Measurements from ENCODE around the gene CISH.

Gene CISH

DNA sequence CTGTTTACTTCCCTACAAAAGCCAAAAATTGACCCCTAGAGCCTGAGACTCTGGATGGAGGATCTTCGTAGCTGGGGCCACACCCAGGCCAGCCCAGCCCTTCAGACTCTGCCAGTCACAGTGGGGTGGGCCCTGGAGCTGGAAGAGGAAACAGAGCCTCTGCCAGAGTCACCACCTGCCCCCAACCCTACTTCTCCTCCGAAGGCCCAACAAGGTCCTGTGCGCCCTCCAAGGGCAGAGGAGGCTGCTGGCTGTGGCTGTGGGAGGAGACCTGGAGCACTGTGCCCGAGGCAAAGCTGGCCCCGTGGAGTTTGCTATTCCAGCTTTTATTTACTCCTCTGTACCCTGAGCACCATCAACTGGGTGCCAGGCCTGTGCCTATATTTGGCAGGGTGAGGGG lies 19.0 kb downstream of the CISH start:
- DNase-seq, result no peak

DNA sequence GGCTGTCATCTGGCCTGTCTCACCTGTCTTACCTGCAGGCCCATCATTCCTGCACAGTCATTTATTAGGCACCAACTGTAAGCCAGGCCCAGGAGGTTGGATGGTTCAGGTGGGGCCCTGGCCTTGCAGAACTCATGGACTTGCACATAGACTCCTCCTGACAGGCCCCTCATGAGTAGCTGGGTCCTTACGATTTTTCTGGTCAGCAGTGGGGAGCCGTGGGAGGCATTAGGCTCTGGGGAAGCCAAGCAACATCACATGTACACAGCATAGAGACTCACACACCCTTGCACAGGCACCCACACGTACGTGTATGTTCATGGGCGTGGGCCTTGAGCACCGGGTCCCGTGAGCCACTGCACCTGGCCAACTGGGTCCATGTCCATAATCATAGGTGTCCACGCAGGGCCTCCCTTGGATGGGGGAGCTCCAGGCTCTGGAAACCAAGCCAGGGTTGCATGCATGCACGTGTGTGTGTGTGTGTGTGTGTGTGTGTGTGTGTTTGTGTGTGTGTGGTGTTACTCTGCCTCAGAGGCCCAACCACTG lies 20.3 kb downstream of the CISH start:
- no peak for DNase-seq

DNA sequence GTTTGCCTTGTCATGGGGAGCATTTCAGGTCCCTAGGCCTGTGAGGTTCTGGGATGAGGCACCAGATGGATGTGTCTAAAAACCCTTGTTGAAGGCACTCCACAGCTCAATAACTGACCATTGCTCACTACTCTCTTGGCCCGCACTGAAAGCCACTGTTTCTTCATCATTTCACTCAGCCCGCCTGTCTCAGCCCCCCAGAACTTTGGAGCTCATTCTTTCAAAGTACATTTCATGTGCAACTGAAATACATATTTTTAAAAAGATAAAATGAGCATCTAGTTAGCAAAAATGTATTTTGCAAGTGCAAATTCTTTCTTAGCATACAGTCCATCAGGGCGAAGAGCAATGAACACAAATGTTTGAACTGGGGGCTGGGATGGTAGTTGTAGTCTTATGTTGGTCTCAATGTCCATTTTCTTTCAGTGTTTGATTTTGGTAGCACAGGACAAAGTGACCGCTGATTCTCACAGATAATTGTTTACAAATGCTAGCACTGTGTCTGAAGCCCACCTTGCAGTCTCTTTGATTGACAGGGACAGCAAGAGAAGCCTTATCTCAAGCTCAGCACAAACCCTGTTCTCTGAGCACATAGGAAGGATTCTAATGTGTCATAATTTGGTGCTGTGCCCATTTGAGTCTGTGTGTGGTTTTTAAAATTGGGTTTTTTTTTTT lies 22.7 kb downstream of the CISH start:
- DNase-seq, result no peak

DNA sequence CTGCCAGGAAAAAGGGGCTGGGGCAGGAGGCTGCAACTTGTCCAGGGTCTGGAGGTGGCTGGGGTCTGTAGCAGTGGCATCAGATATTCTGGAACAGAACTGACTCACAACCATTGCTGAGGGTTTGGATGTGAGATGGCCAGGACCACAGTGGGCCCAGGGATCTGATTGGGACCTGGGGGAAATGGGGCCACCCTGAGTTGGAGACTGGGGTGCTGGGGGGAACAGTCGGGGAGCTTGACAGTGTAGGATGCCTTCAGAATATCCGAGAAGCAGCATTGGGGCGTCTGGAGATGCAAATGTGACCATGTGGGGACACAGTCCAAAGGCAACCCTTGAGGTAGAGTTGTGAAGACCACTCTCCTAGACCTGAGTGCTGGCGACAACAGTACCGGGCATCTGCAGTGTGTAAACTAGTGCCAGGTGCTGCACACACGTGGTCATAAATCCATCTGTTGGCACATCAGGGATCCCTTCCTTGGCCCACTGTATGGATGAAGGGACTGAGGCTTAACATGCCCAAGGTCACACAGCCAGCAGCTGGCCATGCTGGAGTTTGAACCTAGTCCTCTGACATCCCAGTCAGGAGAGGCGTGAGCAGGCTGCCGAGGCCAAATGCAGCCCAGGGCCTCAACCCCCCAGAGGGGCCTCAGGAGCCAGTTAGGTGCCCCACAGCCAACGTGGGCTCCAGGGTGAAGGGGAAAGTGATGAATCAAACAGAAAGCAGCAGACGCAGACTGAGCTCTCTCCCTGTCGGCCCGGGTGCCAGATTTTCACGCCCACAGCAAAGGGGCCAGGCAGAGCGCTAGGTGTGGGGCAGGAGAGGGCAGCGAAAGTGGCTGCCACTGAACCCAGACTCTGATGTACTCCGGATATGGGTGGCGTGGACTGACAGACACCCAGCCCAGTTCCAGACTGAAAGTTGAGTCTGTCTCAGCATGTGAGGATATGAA lies 23.5 kb downstream of the CISH start:
- DNase-seq, result no peak

DNA sequence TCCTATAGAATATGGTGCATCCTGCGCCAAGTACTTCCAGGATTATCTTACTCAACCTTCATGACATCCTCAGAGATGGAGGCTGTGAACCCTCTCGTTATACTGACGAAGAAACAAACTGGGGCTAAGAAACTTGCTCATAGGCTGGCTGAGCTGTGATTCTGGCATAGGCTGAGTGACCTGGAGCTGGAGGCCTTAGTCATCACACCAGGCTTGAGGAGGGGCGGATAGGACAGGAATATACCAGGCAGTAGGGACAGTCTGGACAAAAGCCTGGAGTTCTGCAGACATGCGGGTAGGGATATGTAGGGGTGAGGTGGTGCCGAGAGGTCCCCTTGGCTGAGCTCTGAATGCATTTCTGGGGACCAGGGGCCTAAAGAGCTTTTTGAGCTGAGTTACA lies 24.2 kb downstream of the CISH start:
- DNase-seq, result no peak

DNA sequence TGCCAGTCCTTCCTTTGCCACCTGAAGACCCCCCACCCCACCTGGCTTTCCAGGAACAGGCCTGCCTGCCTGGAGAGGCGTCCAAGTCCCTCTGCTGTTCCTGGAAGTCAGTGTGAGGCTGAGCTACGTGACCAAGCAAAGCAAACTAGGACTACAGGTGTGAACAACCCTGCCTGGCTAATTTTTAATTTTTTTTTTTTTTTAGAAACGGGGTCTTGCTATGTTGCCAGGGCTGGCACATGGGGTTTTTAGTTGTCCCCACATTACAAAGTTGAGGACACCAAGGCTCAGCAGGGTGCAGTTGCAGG lies 24.9 kb downstream of the CISH start:
- DNase-seq, result no peak

DNA sequence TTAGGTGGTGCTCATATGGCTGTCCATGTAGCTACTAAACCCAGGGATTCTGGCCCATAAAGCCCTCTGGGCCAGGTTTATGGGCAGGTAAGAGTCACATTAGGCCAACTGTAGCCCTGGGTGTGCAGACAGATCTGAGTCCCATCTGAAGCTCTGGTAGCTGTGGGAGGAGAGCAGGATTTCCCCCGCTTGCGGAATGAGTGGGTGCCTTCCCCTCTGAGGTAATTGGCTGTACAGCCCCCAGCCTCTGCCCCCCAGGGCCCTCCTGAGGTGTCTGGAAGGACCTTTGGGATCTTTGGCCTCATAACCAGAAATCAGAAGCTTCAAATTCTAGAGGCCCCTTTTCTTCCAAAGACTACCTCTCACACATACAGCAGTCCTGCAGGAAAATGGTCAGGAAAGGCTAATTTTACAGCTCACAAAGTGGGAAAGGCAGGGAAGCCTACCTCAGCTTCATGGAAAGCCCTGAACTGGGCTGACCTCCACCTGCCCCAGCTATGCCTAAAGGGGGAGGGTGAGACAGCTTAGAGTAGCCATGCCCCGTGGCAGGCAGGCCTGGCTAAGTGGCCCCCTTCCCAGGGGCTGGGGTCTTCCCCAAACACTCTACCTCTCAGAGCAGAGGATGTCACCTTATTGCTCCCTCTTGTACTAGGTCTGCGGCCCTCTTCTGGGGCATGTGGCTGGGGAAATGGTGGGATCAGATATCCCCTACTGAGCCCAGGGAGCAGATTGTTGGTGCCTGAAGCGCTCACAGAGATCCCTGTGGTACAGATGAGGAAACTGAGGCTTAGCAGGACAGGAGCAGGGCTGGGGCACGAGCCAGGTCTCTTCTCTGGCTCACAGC lies 25.4 kb downstream of the CISH start:
- no peak for DNase-seq

DNA sequence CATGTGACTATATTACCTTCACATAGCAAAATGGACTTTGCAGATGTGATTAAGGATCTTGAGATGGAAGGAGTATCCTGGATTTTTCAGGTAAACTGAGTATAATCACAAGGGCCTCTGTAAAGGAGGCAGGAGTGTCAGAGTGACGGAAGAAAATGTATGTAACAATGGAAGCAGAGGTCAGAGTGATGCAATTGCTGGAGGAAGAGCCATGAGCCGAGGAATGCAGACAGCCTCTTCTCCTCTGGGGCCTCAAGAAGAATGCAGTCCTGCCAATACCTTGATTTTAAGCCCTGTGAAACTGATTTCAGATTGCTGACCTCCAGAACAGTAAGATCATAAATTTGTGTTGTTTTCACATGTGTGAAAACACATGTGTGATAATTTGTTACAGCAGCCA lies 27.2 kb downstream of the CISH start:
- DNase-seq, result no peak

DNA sequence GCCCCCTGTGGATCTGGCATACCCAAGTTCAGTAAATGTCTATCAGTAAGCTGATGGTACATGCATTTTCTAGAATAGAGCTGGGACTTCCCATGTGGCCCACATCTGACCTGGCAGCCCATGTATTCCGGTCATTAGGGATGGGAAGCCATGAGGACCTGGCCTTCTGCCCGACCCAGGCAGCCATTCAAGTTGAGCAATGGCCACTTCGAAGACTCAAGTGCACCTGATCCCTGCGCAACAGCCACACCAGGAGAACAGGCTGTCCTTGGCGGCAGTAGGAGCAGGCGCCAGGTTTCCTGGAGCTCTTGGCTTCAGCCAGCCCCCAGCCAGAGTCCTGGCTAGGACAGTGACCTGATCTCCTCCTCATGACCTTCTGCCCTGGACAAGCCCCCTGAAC lies 27.7 kb downstream of the CISH start:
- no peak for DNase-seq

DNA sequence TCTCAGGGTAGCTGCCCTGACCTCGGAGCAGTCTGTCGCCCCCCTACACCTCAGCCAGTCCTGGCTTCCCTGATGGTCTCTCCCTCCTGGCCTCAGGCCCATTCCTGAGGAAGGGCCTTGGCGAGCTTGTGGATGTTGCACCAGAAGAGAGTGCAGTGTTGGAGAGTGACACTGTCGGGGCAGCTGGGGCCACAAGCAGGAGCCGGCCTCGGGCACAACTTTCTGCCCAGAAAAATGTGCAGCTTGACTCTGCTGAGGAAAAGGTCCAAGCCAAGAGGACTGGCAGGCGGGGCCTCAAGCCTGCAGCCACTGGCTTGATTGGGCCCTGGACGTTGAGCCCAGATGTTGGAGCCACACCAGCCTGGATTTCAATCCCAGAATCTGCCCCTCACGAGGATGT lies 29.5 kb downstream of the CISH start:
- no peak for DNase-seq

DNA sequence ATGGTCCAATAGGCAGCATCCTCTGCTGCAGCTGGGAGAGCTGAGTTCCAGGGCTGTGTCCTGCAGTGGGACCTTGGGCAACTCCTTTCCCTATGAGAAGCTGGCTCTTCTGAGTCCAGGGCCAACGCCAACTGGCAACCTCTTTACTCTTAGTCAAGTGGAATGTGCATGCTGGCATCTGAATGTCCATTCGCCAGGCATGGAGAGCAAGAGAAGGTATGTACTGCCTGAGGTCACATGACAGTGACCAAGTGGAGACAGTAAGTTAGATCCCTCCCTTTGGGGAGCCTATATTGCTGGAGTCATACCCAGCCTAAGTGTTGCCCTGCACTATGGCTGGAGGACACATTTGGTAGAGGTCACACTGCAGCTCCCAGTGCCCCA lies 30.1 kb downstream of the CISH start:
- no peak for DNase-seq

DNA sequence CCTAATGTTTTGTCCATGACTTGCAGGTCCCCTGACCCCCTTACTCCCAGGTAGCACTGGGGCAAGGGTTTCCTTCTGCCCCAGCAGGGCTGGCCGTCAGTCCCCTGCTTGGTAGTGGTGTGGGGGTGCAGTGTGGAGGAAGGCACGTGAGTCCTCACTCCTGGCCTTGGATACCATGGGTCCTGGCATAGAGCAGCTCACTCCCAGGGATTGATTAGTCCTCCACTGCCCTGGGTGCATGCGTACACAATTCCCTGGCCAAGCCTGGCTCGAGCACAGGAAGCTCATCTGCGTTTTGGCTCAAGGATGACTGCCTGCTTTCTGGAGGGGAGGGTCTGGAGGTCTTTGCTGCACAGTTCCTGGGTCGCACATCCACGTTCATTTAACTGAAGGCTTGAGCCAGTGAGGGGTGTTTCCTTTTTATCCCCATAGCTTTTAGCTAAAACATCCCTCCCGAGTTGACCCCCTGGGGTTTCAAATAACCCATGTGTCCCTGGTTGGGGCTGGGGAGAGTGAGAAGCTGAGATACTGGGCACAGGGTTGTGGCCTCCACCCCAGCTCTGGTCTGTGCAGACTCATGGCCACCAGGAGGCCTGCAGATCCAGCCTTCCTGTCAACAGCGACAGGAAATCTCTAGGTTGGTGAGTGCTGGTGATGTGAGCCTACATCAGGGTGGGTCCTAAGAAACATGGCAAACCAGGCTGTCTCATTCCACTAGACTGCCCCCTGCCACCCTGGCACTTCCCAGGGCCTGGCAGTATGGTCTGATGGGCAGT lies 30.7 kb downstream of the CISH start:
- no peak for DNase-seq

DNA sequence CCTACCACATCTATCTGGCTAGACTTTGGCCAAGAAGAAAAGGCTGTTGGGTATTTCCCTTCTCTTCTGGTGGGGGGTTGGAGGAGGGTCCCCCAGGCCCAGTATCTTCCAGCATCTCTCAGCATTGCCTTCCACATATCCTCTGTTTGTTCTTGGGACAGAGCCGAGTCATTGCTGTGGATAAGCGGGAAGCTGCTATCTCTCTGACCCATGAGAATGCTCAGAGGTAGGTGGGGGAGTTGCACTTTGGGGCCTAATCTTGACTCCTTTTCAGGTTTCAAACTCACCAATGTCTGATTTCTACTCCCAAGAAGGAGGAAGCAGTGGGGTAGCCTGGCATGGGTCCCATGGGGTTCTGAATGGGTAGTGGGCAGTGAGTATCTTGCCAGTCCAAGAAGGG lies 34.2 kb downstream of the CISH start:
- no peak for DNase-seq

DNA sequence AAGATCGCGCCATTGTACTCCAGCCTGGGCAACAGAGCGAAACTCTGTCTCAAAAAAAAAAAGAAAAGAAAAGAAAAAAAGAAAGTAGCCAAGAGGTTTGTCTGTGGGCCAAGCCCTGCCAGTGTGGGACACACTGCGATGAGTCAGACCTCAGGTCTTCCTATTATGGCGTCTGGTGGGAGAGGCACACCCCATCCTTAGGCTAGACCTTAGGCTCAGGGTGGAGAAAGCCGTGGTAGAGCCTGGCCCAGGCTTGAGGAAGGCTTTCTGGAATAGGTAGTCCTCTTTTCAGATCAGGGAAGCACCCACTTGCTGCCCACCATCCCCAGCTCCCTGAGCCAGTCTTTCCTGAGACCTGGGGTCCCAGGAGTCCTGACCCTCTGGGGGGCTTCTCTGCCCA lies 36.2 kb downstream of the CISH start:
- no peak for DNase-seq

DNA sequence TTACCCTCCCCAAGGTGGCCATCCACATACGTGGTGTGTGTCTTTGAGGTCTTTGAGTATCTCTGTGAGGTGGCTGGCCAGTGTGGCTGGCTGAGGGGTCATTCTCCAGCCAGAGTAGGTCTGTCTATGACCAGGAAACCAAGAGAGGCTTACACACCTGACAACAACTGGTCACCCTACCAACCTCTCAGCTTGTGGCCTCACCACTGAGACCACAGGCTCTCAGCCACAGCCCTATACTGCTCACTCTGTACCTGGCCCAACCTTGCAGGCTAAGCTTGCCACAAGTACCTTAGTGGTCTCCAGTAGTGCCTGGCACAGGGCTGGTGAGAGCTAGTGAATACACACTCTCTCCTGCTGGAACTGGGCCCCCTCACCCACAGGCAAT lies 37.1 kb downstream of the CISH start:
- DNase-seq, result no peak

DNA sequence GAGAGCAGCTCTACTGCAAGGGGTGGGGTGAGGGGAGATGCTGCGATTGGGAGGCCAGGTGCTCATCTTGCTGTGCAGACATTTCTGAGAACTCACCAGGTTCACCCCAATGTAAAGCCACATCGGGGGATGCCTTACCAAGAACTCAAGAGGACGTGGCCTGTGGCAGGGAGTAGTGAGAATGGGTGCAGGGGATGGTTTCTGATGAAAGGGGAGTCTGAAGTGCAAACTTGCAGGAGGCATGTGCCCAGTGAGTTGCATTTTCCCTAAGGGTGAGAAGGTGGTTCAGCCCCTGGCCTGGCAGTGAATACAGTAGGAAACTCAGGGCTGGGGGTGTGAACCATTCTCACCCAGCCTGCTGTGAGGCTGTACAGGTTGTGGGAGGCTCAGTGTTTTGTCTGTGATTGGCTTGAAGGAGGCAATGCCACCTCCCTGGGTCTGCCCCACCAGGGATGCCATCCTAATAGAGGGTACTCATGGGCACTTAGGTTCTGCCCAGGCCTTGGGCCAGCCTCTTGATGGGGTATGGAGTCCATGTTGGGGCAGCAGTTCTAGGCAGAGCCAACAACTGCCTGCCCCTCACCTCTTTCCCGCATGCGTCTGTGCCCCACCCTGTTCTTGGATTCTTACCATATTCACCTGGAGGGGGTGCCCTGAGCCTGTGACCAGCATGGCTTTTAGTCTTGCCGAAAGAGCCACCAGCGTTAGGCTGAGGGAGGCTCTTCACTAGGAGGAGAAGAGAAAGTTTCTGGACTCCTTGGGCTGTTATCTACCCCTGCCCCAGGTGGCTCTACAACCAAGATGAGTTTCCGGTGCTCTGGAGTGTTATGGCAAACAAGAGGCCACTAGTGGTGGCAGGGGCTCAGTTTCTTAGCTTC lies 37.8 kb downstream of the CISH start:
- DNase-seq, result no peak

DNA sequence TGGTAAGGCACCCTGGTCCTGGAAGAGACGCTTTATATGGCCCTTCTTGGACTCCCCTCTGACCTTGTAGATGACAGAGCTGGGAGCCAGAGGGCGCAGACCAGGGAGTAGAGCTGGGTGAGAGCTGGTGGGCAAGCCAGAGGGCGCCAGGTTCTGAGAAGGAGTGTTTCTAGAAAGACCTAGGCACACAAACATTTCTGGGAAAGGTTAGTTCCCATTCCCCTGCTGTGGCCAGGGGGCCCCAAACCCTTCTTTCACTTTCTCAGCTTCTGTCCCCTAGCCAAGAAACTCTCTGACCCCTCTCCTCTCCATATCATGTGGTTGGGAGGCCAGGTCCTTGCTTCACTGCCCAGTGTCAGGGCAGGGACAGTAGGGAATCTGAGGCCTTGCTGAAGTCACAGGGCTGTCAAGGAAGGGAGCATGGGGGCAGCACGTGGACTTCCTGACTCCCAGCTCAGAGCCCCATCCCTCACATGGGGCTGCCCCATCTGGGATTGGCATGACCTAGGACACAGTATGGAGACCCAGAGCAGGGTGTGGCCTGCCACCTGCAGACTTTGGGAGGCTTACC lies 38.7 kb downstream of the CISH start:
- DNase-seq, result no peak

DNA sequence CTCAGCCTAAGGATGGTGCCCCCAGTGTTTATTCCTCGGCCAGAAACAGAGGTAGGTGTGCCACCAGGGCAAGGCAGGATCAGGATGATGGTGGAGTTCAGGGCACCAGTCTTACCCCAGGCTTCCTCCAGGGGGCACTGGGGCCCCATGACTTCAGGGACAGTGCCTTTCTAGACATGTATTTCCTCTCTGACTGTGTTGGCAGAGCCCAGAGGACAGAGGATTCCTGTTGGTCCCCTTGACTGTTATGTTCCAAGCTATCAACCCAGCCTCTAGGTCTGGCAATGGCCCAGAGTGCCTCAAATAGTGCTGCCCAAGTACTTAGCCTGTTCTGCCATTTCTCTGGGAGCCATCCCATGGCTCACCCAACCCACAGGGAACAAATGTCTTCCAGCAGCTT lies 39.4 kb downstream of the CISH start:
- DNase-seq, result no peak

DNA sequence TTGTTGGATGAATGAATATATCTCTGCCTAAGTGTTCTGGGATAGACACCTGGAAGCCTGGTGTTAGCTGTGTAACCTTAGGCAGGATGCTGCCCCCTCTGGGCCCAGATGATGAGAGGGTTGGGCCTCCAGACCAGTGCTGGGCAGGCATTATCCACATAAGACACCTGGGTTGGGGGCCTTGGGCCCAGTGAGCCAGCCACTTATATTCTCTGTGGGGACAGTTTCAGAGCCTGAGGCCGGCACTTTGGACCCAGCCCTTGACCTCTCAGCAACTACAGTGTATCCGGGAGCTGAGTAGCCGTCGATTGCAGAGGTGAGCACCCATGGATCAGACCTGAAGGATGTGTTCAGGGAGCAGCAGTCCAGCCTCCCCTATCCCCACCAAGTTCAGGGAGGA lies 40.1 kb downstream of the CISH start:
- DNase-seq, result no peak

DNA sequence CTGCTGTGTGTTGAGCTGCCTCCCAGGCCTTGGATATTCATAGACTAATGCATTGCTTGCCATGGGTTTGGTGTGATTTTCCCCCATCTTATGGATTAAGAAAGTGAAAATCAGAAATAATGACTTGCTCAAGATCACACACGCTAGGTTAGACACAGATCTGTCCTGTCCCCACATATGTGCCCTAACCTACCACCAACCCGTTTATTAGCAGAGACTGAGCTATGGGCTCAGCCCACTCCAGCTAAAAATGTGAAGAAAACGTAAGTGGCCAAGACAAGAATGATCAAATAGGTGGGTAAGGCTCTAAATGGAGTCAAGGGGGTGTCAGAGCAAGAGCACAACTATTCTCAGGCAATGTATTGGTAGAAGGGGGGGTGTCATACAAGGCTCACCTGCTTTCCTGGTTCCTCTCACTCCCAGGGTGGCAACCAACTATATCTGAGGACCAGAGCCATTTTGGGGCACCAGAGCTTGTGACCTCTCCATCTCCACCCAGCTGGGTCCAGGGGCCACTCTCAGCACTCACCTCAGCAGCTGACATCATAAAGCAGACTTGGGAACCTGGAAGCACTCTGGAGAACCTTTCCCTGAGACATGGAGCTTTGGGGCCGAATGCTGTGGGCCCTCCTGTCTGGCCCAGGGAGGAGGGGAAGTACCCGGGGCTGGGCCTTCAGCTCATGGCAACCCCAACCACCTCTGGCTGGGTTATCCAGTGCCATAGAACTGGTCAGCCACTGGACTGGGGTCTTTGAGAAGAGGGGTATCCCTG lies 40.9 kb downstream of the CISH start:
- no peak for DNase-seq
